NCI-H345 (cell line): ENCODE data around the gene SERTM2.
"Not testable (repeated sequence)": the region's sequence is repeated elsewhere in the genome, so short reads cannot be mapped to it uniquely, and the experiment has no call there.

Experiments
- DNase-seq: peaks from one replicate; lab custom pipeline; 2025; lab: John Stamatoyannopoulos, UW

The SERTM2 gene

GRCh38 chrX:111511477-111511876 is at the start of gene SERTM2:
TSS of gene SERTM2 (plus strand) at chrX:111511645. CDS start at chrX:111518858, 7,213 bp downstream.
- DNase-seq = no peak

GRCh38 chrX:111465669-111466068 is 45.8 kb upstream of the SERTM2 start:
- DNase-seq = no peak

DNA sequence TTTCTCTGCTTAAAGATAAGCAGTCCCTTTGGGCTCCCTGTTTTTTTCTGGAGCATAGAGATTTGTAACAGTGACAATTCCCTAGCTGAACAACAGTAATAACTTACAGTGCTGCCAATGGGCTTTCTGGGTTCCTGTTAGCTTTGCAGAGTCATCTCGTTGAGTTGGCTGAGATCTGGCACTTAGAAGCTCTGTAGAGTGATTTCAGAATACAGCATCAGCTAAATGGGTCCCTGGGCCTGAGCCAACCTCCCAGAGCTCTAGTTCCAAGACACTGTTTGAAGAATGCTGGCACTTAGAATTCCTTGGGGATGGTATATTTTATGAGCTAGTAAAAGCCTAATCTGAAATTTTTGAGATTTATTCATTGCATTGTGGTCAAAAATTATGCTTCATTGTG is 43.5 kb upstream of the SERTM2 start:
- no peak for DNase-seq

DNA sequence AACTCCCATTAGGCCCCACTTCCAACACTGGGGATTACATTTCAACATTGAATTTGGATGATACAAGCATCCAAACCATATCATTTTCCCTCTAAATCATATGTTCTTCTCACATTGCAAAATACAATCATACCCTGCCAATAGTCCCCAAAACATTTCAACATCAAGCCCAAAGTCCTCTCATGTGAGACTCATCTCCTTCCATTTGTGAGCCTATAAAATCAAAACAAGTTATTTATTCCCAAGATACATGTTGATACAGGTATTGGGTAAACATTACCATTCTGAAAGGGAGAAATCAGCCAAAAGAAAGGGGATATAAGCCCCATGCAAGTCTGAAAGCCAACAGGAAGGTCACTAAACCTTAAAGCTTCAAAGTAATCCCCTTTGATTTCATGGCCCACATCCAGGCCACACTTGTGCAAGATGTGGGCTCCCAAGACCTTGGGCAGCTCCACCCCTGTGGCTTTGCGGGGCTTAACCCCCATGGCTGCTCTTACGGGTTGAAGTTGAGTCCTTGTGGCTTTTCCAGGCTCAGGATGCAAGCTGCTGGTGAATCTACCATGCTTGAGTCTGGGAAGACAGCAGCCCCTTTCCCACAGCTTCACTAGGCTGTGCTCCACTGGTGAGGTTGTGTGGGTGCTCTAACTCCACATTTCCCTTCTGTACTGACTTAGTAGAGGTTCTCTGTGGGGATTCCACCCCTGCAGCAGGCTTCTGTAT is 40.6 kb upstream of the SERTM2 start:
- no peak for DNase-seq

DNA sequence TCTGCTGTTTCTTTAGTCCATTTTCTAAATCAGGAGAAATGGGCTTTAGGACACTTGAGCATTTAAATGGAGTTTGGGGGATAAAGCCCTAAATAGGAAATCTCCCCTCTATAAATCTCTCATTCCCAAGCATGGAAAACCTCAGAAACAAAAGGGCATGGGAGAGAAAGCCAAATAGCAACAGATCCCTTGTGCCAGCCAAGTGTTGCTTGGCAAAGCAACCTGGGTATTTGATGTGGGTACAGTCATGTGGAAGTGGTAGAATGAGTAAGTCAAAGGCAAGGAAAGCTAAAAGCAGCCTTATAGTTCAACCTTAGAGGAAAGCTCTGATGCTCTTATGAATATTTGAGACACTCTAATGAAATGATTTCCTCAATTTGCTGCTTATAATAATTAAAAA is 29.5 kb upstream of the SERTM2 start:
- DNase-seq = no peak

- no peak for DNase-seq
Observed at GRCh38 chrX:111483135-111483534, 28.3 kb upstream of the SERTM2 start.

GRCh38 chrX:111483881-111484280 is 27.6 kb upstream of the SERTM2 start:
- no peak for DNase-seq

- no peak for DNase-seq
Observed at GRCh38 chrX:111490688-111491087, 20.8 kb upstream of the SERTM2 start.

- no peak for DNase-seq
Observed at GRCh38 chrX:111492085-111492484, 19.4 kb upstream of the SERTM2 start.

GRCh38 chrX:111498538-111499103 is 12.8 kb upstream of the SERTM2 start:
- DNase-seq = no peak

- no peak for DNase-seq
Observed at GRCh38 chrX:111503485-111503993, 7.9 kb upstream of the SERTM2 start.

GRCh38 chrX:111504941-111505340 is 6.5 kb upstream of the SERTM2 start:
- DNase-seq = no peak

GRCh38 chrX:111505783-111506182 is 5.7 kb upstream of the SERTM2 start:
- DNase-seq = no peak

GRCh38 chrX:111506826-111507225 is 4.6 kb upstream of the SERTM2 start:
- DNase-seq = no peak

DNA sequence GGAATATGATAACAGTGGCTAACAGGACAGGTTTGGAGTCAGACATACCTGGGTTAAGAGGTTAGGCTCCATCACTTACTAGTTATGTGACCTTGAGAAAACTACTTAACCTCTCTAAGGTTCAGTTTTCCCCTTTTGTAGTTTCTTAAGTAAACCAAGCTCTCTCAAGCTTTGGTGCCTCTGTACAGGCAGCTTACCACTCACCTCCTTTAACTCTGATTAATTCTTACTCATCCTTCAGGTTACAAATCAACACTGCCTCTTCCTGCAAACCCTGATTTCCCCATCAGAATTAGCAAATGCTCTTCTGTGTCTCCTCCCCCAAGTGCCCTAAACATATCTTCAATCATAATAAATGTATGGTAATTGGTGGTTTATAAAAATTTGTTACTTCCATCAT is 3.5 kb upstream of the SERTM2 start:
- DNase-seq = no peak

GRCh38 chrX:111515298-111515697 is 3.9 kb downstream of the SERTM2 start:
- peak; percentile 2 for DNase-seq

DNA sequence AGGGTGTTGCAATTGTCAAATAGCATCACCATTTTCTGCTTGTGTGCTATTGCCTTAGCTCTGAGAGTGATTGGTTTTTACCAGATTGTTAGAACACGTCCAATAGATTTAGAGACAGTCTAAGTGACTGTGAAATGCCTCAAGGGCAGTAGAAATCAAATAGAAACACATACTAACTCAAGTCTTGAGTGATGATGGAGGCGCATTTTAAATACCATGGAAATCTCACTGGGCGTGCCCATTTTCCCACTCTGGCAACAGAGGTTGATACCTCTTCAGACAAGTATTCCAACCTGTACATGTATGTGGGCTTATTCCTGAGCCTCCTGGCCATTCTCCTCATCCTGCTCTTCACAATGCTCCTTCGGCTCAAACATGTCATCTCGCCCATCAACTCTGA is 7.2 kb downstream of the SERTM2 start:
- DNase-seq = no peak

- DNase-seq = peak; percentile 0
Observed at GRCh38 chrX:111519215-111519614, 7.8 kb downstream of the SERTM2 start.

GRCh38 chrX:111520506-111520905 is 9.1 kb downstream of the SERTM2 start:
- no peak for DNase-seq

DNA sequence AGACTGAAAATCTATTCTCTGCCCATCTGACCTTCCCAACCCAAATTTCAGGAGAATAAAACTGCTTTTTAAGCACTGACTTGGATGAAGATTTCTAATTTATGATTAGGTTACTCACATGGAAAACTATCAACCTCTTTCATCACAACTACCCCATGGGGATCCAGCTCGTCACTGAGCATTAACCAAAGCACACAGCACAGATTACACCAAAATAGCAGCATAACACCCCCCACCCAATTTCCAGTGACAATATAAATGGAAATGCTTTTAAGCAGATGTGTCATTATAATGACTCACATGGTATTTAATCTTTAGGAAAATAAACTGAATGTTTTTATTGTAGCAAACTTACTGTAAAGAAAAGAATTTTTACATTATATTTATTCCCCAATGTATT is 9.7 kb downstream of the SERTM2 start:
- DNase-seq = no peak

DNA sequence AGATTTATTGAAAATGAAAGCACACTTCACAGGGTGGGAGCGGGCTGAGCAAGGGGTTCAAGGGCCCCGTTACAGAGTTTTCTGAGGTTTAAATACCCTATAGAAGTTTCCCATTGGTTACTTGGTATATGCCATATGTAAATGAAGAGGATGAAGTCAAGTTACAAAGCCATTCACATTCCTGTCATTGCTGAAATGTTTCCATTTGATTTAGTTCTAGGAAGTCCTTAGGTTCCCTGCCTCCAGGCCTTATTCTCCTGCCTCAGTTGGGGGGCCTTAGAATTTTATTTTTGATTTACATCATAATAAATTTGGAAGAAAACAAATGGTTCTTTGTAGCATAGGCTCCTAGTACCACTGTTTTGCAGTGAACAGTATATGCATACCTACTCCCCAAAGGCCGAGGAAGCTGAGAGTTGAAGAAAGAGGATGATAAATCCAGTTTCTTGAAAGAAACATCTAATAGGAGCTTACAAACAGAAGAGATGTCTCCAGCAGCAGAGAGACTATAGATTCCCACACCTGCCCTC is 31.8 kb downstream of the SERTM2 start:
- no peak for DNase-seq

DNA sequence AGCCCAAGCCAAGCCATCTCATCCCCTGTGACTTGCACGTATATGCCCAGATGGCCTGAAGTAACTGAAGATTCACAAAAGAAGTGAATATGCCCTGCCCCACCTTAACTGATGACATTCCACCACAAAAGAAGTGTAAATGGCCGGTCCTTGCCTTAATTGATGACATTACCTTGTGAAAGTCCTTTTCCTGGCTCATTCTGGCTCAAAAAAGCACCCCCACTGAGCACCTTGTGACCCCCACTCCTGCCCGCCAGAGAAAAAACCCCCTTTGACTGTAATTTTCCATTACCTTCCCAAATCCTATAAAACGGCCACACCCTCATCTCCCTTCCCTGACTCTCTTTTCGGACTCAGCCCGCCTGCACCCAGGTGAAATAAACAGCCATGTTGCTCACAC is 37.8 kb downstream of the SERTM2 start:
- not testable (repeated sequence) for DNase-seq

DNA sequence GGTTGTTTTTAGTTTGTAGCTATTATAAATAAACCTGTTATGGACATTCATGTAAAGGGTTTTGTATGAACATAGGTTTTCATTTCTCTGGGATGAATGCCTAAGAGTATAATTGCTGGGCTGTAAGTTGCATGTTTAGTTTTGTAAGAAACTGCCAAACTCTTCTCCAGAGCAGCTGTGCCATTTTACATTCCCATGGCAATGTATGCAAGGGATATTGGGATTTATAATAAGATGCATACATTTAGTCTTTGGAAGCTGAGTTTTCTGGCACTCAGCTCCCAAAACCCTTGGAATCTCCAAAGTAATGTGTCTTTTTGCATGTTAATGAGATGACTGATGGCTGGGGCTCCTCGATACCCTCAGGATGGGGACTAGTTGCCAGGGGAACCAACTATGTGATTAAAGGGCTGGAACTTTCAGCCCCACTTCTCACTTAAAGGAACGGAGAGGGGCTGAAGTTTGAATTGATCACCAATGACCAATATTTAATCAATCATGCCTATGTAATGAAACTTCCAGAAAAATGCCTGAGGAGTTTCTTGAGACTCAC is 44.0 kb downstream of the SERTM2 start:
- DNase-seq = no peak
